Testis (tissue), 3 donors: Measurements from ENCODE around the gene ZNF584. TPM values are rescaled to one million over a fixed set of nuclear protein-coding genes. Genes with fewer than 3 reads are reported as not detected.
"Not testable (repeated sequence)": the region's sequence is repeated elsewhere in the genome, so short reads cannot be mapped to it uniquely, and the experiment has no call there.

Experiments
- DNase-seq: peaks from one replicate; pipeline ENCODE4 v3.0.0-alpha.2; 2019
- H3K27ac ChIP-seq, 2 donors: fragments of 200-600 bp; sonication (generic); one replicate each; pipeline ENCODE4 v1.5.1; 2019
- H3K27me3 ChIP-seq: fragments of 200-600 bp; sonication (generic); one replicate; pipeline ENCODE4 v1.5.1; 2019
- H3K36me3 ChIP-seq: fragments of 200-600 bp; sonication (generic); one replicate; pipeline ENCODE4 v1.5.1; 2017; ENCODE audit warnings: low read depth; ENCODE audit errors: missing control alignments
- H3K4me1 ChIP-seq: fragments of 200-600 bp; sonication (generic); one replicate; pipeline ENCODE4 v1.5.1; 2019
- H3K4me3 ChIP-seq, 2 donors: fragments of 200-600 bp; sonication (generic); one replicate each; pipeline ENCODE4 v1.5.1; 2017 to 2019
- H3K9me3 ChIP-seq: fragments of 200-600 bp; sonication (generic); one replicate; pipeline ENCODE4 v1.5.1; 2017
- POLR2A ChIP-seq: fragments of 450-650 bp; IDR thresholded peaks from one replicate; pipeline ENCODE4 v1.6.1; 2017; ENCODE audit warnings: antibody characterized with exemption, mild to moderate bottlenecking, moderate library complexity
- WGBS, 2 donors: methylation state at CpG; one replicate each; pipeline ENCODE4 v1.1.5; 2018; 5-methylcytosine and 5-hydroxymethylcytosine counted together
- intact Hi-C: fragments of 100-400 bp; cut with DNase I; formaldehyde crosslinking; loops from one replicate; pipeline ENCODE4 v1.15.1; 2023; ENCODE audit warnings: low total_unique reads
- polyA plus RNA-seq: library from polyadenylated mRNA; stranded (reverse); fragments of 350-450 nt; fragmentation: Illumina TruSeq; extraction: RNeasy Lipid Tissue Mini Kit (QIAGEN cat#74804); gene quantifications from one replicate; pipeline ENCODE4 v1.2.3, GENCODE V29; 2014; ENCODE audit warnings: low read depth, low replicate concordance; ENCODE audit not compliant: insufficient read depth
- total RNA-seq, 2 donors: library from RNA; depleted of rRNA; stranded (reverse); fragments of >200 nt; gene quantifications; one replicate each; pipeline ENCODE4 v1.2.3, GENCODE V29; 2016
- TF ChIP-seq, protein P1 (sequence below), 3 experiments: fragments of 450-650 bp in 2 of 3; fragments of 200-600 bp in 1 of 3; sonication (generic) in 1 of 3; IDR thresholded peaks; one replicate each; pipeline ENCODE4 v1.5.1; 2016 to 2019; ENCODE audit warnings: antibody characterized with exemption in 3 of 3, mild to moderate bottlenecking in 2 of 3, moderate library complexity in 1 of 3

Gene ZNF584
- total and polyA plus RNA-seq, 3 donors from 2014 or later: 10.4 to 33.9 (median 22.1) TPM

GRCh38 chr19:58374200-58374599, 34.2 kb upstream of the ZNF584 start:
- H3K36me3 ChIP-seq: no peaks in the 10 kb centered on the region
- WGBS, 2 donors: 91 to 93% methylated on average over 4 of the region's 4 CpGs
- no peak for DNase-seq
- H3K4me3 ChIP-seq: no peak overlapping the region
- intact Hi-C loops: no loop called here
- TF ChIP-seq POLR2A: no peak
- TF ChIP-seq, protein P1, sequence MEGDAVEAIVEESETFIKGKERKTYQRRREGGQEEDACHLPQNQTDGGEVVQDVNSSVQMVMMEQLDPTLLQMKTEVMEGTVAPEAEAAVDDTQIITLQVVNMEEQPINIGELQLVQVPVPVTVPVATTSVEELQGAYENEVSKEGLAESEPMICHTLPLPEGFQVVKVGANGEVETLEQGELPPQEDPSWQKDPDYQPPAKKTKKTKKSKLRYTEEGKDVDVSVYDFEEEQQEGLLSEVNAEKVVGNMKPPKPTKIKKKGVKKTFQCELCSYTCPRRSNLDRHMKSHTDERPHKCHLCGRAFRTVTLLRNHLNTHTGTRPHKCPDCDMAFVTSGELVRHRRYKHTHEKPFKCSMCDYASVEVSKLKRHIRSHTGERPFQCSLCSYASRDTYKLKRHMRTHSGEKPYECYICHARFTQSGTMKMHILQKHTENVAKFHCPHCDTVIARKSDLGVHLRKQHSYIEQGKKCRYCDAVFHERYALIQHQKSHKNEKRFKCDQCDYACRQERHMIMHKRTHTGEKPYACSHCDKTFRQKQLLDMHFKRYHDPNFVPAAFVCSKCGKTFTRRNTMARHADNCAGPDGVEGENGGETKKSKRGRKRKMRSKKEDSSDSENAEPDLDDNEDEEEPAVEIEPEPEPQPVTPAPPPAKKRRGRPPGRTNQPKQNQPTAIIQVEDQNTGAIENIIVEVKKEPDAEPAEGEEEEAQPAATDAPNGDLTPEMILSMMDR (IDR thresholded peaks at IDR 0.05): no peak
- no peaks in the 10 kb centered on the region for H3K27me3 ChIP-seq
- H3K9me3 ChIP-seq: no peaks in the 10 kb centered on the region
- peaks cover 7% of the 10 kb centered on the region for H3K4me1 ChIP-seq
- H3K27ac ChIP-seq: no peak overlapping the region

DNA sequence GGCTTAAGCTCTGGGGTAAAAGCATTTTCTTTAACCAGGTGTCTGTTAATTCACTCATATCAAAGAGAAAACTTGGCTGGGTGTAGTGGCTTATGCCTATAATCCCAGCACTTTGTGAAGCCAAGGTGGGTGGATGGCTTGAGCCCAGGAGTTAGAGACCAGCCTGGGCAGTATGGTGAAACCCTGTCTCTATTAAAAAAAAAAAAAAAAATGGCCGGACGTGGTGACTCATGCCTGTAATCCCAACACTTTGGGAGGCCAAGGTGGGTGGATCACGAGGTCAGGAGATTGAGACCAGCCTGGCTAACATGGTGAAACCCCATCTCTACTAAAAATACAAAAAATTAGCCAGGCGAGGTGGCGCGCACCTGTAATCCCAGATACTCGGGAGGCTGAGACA, 31.7 kb upstream of the ZNF584 start:
- 85 to 93% methylated on average over 7 of the region's 7 CpGs for WGBS, 2 donors
- intact Hi-C loops, H3K9me3 ChIP-seq, DNase-seq, H3K27me3 ChIP-seq, H3K36me3 ChIP-seq, H3K27ac ChIP-seq, H3K4me3 ChIP-seq: not testable (repeated sequence)
- peaks cover 13% of the 10 kb centered on the region for H3K4me1 ChIP-seq

DNA sequence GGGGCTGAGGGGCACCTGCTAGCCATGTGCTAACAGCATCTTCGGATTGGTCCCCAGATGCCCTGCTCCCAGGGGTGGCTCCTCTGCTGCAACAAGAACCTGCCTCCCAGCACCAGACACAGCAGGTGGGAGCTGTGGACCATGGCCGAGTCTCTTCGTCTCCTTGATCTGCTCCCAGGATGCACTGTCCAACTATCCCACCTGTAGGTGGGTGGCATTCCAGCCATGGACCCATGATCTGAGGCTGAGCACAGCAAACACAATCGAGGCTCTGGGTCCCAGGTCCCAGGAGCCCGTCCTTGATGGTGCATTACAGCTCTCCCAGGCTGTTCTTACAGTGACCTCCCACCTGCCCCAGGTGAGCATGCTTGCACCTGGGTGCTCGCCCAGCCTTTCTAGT, 29.2 kb upstream of the ZNF584 start:
- intact Hi-C loops: no loop called here
- H3K27ac ChIP-seq: no peak overlapping the region
- no peaks in the 10 kb centered on the region for H3K9me3 ChIP-seq
- peaks cover 11% of the 10 kb centered on the region for H3K4me1 ChIP-seq
- H3K36me3 ChIP-seq: no peaks in the 10 kb centered on the region
- H3K4me3 ChIP-seq: no peak overlapping the region
- no peaks in the 10 kb centered on the region for H3K27me3 ChIP-seq
- TF ChIP-seq, protein P1 (IDR thresholded peaks at IDR 0.05): no peak
- TF ChIP-seq POLR2A: no peak
- WGBS, 2 donors: 57 to 89% methylated on average over 3 to 6 of the region's 6 CpGs
- DNase-seq: no peak

DNA sequence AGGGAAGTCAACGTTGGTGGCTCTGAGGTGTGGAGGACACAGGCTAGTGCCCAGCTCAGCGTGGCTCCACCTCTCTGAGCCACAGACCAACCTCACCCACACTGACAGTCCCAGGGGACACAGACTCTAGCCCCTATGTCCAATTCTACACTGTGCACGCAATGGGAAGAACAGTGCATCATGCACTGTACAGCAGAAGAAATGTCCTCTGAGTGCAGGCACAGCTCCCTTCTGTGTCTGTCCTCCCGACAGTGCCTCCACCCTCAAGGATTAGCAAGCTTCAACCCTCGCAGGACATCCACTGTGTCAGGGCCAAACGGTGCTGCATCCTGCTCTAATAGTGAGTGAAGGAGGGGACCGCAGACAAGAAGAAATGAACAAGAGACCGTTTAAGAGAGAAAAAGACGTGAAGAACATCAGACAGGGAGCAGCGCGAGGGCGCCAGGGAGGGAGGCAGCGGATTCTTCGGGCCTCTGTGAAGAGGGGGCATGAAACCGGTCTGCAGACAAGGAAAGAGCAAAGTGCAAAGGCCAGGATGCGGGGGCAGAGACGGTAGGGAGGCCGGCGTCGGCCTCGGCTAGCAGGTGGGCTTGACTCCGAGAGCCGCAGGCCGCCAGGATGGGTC, 28.3 kb upstream of the ZNF584 start:
- H3K27ac ChIP-seq: peak overlapping the region; percentile 83 to 95
- H3K27me3 ChIP-seq: no peaks in the 10 kb centered on the region
- peak overlapping the region; percentile 79 to 80 for H3K4me3 ChIP-seq
- H3K4me1 ChIP-seq: peaks cover 12% of the 10 kb centered on the region
- WGBS, 2 donors: 2 to 6% methylated on average over 24 of the region's 24 CpGs
- H3K9me3 ChIP-seq: no peaks in the 10 kb centered on the region
- H3K36me3 ChIP-seq: no peaks in the 10 kb centered on the region
- DNase-seq: no peak
- intact Hi-C loops: no loop called here
- TF ChIP-seq, protein P1 (IDR thresholded peaks at IDR 0.05): no peak
- TF ChIP-seq POLR2A: no peak

DNA sequence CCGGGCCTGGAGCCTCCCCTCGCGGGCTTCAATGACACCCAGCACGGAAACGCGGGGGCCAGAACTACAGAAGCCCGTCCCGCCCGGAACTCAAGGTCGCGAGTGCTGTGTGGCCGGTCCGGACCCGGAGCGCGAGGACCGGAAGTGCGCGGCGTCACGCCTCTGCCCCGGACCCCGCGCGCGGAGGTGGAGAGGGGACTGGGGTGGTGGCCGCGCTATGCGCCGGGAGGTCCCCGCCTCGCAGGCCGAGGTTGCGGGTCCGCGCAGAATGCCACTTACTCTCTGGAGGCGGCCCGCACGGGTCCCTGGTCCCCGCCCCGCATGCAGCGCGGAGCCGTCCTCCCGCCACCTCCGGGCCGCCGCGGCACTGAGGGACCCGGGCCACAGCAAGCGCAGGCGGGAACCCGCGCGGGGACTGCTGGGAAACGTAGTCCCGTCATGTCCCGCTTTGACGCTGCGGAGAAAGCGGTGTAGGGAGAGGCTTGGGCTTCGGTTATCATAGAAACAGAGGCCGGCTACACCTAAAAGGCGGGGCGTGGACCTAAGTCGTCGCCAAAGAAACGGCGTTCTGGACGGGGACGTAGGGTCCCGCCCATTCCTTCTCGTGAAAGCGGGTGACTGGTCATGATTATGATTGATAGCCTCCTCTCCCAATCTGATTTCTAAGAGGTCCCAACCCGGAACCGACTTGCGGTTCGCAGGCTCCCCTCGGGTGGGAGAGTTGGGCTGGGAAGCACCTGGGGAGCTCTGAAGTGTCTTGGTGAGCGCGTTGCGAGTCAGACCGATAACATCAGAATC, 27.6 kb upstream of the ZNF584 start, which contains the start of gene ZNF837:
Gene ZNF837, minus strand, starts transcription at position 369 of the 798 bp plus-strand sequence. CDS start 11,698 bp downstream, outside the sequence.
- Histone ChIP-seq H3K4me3 (peak within 1 kb of the TSS; percentile 79 to 80), H3K9me3 (no peaks in the 10 kb centered on the region), H3K36me3 (no peaks in the 10 kb centered on the region), H3K4me1 (peaks cover 19% of the 10 kb centered on the region), H3K27ac (peak within 1 kb of the TSS; percentile 83 to 95), H3K27me3 (no peaks in the 10 kb centered on the region)
- intact Hi-C loops: no loop called here
- peak; percentile 99 for DNase-seq
- TF ChIP-seq POLR2A: no peak
- TF ChIP-seq, protein P1 (IDR thresholded peaks at IDR 0.05): no peak
- 0% methylated on average over 32 to 45 of the region's 83 CpGs for WGBS, 2 donors
